ENCODE data around the gene CAPN1. TPM values are rescaled to one million over a fixed set of nuclear protein-coding genes. Genes with fewer than 3 reads are reported as not detected.
"Not testable (repeated sequence)": the region's sequence is repeated elsewhere in the genome, so short reads cannot be mapped to it uniquely, and the experiment has no call there.

The CAPN1 gene
- total RNA-seq, 2 experiments from 2014 or later = 80.3 to 83.2 TPM

- no peak for ATAC-seq (ENCODE audit: poor library complexity)
Observed at GRCh38 chr11:65226103-65226442, 44.3 kb downstream of the CAPN1 start.

GRCh38 chr11:65227879-65228278 is 46.2 kb downstream of the CAPN1 start:
- Mint-ChIP-seq H3K4me1 (ENCODE audit: low read depth) (peaks cover 12% of the 10 kb centered on the region), H3K36me3 (ENCODE audit: low read depth) (no peaks in the 10 kb centered on the region), H3K27me3 (peaks cover 24% of the 10 kb centered on the region), H3K9me3 (no peaks in the 10 kb centered on the region), H3K4me3 (no peak overlapping the region), H3K27ac (no peak overlapping the region)
- no peak overlapping the region for H3K4me3 ChIP-seq (ENCODE audit: low read length)
- peaks cover 14% of the 10 kb centered on the region for H3K4me1 ChIP-seq (ENCODE audit: insufficient read depth, low read length)
- POLR2A ChIA-PET = interaction anchor here (1.7 kb wide), 1 partner anchor 34 kb away, joined by 3 read pairs; the partner anchor contains the start of gene POLA2
- no peaks in the 10 kb centered on the region for H3K36me3 ChIP-seq (ENCODE audit: insufficient read depth, low read length)
- H3K27me3 ChIP-seq (ENCODE audit: control insufficient read depth in 1 of 2, insufficient read depth in 2 of 2, low read length in 2 of 2) = peaks cover 14 to 17% of the 10 kb centered on the region in 2 experiments
- CTCF ChIA-PET = interaction anchor here (2.7 kb wide), 1 partner anchor 88 kb away, joined by 10 read pairs; no protein-coding TSS in a partner anchor
- no peaks in the 10 kb centered on the region for H3K9me3 ChIP-seq (ENCODE audit: control insufficient read depth in 1 of 2, insufficient read depth in 1 of 2, low read length in 2 of 2)
- DNase-seq (no peak), ATAC-seq (ENCODE audit: poor library complexity) (no peak)
- TF ChIP-seq CTCF (IDR thresholded peaks at IDR 0.05) = no peak
- intact Hi-C loops (cut with DNase I, micrococcal nuclease) = loop anchor here in 1 of 2 experiments (5.0 to 10.0 kb wide), 2 partner anchors 104 to 287 kb away; partner anchors contain the start of gene DPF2
- H3K27ac ChIP-seq (ENCODE audit: low read depth in 1 of 2, low read length in 2 of 2) = no peak overlapping the region

More at GRCh38 chr11:65226103-65226442, 44.3 kb downstream of the CAPN1 start:
- intact Hi-C loops (cut with DNase I, micrococcal nuclease) = loop anchor here in 1 of 2 experiments (5.0 to 10.0 kb wide), 2 partner anchors 106 to 289 kb away; partner anchors contain the start of gene DPF2
- Histone ChIP-seq H3K4me1 (ENCODE audit: insufficient read depth, low read length) (peaks cover 14% of the 10 kb centered on the region), H3K36me3 (ENCODE audit: insufficient read depth, low read length) (no peaks in the 10 kb centered on the region), H3K27ac (ENCODE audit: low read depth in 1 of 2, low read length in 2 of 2) (no peak overlapping the region), H3K4me3 (ENCODE audit: low read length) (peak overlapping the region; percentile 49), H3K27me3 (ENCODE audit: control insufficient read depth in 1 of 2, insufficient read depth in 2 of 2, low read length in 2 of 2) (peaks cover 14 to 17% of the 10 kb centered on the region in 2 experiments), H3K9me3 (ENCODE audit: control insufficient read depth in 1 of 2, insufficient read depth in 1 of 2, low read length in 2 of 2) (no peaks in the 10 kb centered on the region)
- Mint-ChIP-seq H3K27me3 (peaks cover 24% of the 10 kb centered on the region), H3K36me3 (ENCODE audit: low read depth) (no peaks in the 10 kb centered on the region), H3K4me1 (ENCODE audit: low read depth) (peaks cover 12% of the 10 kb centered on the region), H3K4me3 (peak overlapping the region; percentile 68), H3K27ac (no peak overlapping the region), H3K9me3 (no peaks in the 10 kb centered on the region)
- no peak for DNase-seq
- TF ChIP-seq CTCF (IDR thresholded peaks at IDR 0.05) = no peak
- ChIA-PET CTCF (interaction anchor here (1.1 to 2.6 kb wide), 4 partner anchors 11 to 109 kb away, joined by 3 to 35 read pairs (median 9); partner anchors contain the start of gene CDC42EP2), POLR2A (interaction anchor here (0.9 to 2.0 kb wide), 5 partner anchors 36 to 104 kb away, joined by 3 to 14 read pairs (median 3); partner anchors contain the start of genes CDC42EP2, FAU, MRPL49 and POLA2)

- ATAC-seq (ENCODE audit: poor library complexity) (no peak), DNase-seq (no peak)
- CTCF ChIA-PET = no interaction called here
- no peaks in the 10 kb centered on the region for H3K36me3 Mint-ChIP-seq (ENCODE audit: low read depth)
- H3K4me1 ChIP-seq (ENCODE audit: insufficient read depth, low read length) = no peaks in the 10 kb centered on the region
- no peaks in the 10 kb centered on the region for H3K4me1 Mint-ChIP-seq (ENCODE audit: low read depth)
- intact Hi-C loops (cut with DNase I, micrococcal nuclease) = no loop called here
- no peak overlapping the region for H3K27ac ChIP-seq (ENCODE audit: low read depth in 1 of 2, low read length in 2 of 2)
- POLR2A ChIA-PET = no interaction called here
- no peaks in the 10 kb centered on the region for H3K27me3 Mint-ChIP-seq
- peaks cover 0 to under 1% of the 10 kb centered on the region in 2 experiments for H3K9me3 ChIP-seq (ENCODE audit: control insufficient read depth in 1 of 2, insufficient read depth in 1 of 2, low read length in 2 of 2)
- H3K9me3 Mint-ChIP-seq = no peaks in the 10 kb centered on the region
- H3K4me3 ChIP-seq (ENCODE audit: low read length) = no peak overlapping the region
- no peaks in the 10 kb centered on the region for H3K27me3 ChIP-seq (ENCODE audit: control insufficient read depth in 1 of 2, insufficient read depth in 2 of 2, low read length in 2 of 2)
- no peak overlapping the region for H3K4me3 Mint-ChIP-seq
- no peaks in the 10 kb centered on the region for H3K36me3 ChIP-seq (ENCODE audit: insufficient read depth, low read length)
- TF ChIP-seq CTCF (IDR thresholded peaks at IDR 0.05) = no peak
- H3K27ac Mint-ChIP-seq = no peak overlapping the region
Observed at GRCh38 chr11:65236194-65237059, 54.7 kb downstream of the CAPN1 start.

GRCh38 chr11:65238302-65238701 is 56.6 kb downstream of the CAPN1 start:
- not testable (repeated sequence) for H3K27ac Mint-ChIP-seq; ATAC-seq (ENCODE audit: poor library complexity); H3K4me3 ChIP-seq (ENCODE audit: low read length)

More at GRCh38 chr11:65238302-65238701, 56.6 kb downstream of the CAPN1 start:
- H3K4me1 ChIP-seq (ENCODE audit: insufficient read depth, low read length); H3K9me3 Mint-ChIP-seq; H3K27ac ChIP-seq (ENCODE audit: low read depth in 1 of 2, low read length in 2 of 2); POLR2A ChIA-PET; H3K4me1 Mint-ChIP-seq (ENCODE audit: low read depth); H3K27me3 Mint-ChIP-seq; H3K36me3 Mint-ChIP-seq (ENCODE audit: low read depth); intact Hi-C loops (cut with DNase I, micrococcal nuclease); DNase-seq; H3K4me3 Mint-ChIP-seq; CTCF ChIA-PET; H3K27me3 ChIP-seq (ENCODE audit: control insufficient read depth in 1 of 2, insufficient read depth in 2 of 2, low read length in 2 of 2); H3K36me3 ChIP-seq (ENCODE audit: insufficient read depth, low read length); H3K9me3 ChIP-seq (ENCODE audit: control insufficient read depth in 1 of 2, insufficient read depth in 1 of 2, low read length in 2 of 2): not testable (repeated sequence)
